ENCODE data around the gene CLIC1.
A peak's percentile ranks its signal among the peaks of the same experiment; 100 is the strongest.

CLIC1 gene

DNA sequence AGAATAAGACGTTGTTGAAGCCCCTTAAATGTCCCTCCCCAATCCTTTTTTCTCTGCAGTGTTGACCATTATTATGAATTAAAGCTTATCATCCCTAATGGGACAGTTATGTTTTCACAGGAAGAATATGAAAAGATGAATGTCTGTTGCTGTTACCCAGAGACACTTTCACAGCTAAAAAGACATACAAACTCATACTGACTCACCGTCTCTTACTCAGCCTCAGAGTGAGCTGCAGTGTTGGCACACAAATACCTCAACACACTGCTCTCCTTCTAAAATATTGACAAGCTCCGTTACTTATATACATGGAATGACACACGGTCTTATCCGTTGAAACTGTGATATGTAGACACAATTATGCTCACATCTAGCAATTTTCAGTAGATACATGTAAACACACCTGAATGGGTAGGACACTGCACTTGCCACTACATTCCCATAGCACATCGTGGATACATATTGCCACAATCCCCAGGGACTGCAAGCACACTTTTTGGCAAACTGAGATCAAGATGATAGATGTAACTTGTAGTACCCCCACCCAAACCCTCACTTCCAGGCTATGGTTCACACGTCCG, 16.5 kb upstream of the CLIC1 start:
- peaks cover 0 to 2% of the 10 kb centered on the region in 2 experiments for H3K4me1 ChIP-seq (ENCODE audit: control insufficient read depth in 1 of 2, insufficient read depth in 2 of 2, low read length in 2 of 2)
- DNase-seq = no peak
- no peak overlapping the region for H4K12ac ChIP-seq (ENCODE audit: low read depth, low read length)
- no peak overlapping the region for H3K27ac ChIP-seq (ENCODE audit: low read depth, low read length)
- H3K14ac ChIP-seq (ENCODE audit: low read length) = no peak overlapping the region
- no CpG with 5 or more reads among the region's 8 CpGs for WGBS (ENCODE audit: extremely low coverage, insufficient coverage, insufficient read length)
- no peak overlapping the region for H2BK12ac ChIP-seq (ENCODE audit: low read length)
- no peak overlapping the region for H3K9ac ChIP-seq (ENCODE audit: low read length)
- no peaks in the 10 kb centered on the region for H3K79me1 ChIP-seq (ENCODE audit: low read length)
- H3K9me3 ChIP-seq (ENCODE audit: insufficient read depth, low read depth, low read length) = no peaks in the 10 kb centered on the region
- H3K79me2 ChIP-seq (ENCODE audit: control insufficient read depth, insufficient read depth, low read length, poor library complexity) = no peaks in the 10 kb centered on the region
- no peak overlapping the region for H2AK5ac ChIP-seq (ENCODE audit: low read length)
- H3K18ac ChIP-seq (ENCODE audit: low read length) = no peak overlapping the region
- H3K23ac ChIP-seq (ENCODE audit: low read length) = no peak overlapping the region
- no peak overlapping the region for H3K4me3 ChIP-seq (ENCODE audit: low read depth, low read length)
- no peak overlapping the region for H3K4me2 ChIP-seq (ENCODE audit: low read length)
- H4K91ac ChIP-seq (ENCODE audit: low read depth, low read length) = no peak overlapping the region
- H3K4ac ChIP-seq (ENCODE audit: low read depth, low read length) = no peak overlapping the region
- H2AFZ ChIP-seq (ENCODE audit: insufficient read depth, low read length, poor library complexity) = no peak overlapping the region
- H4K8ac ChIP-seq (ENCODE audit: low read depth, low read length) = no peak overlapping the region
- no peak overlapping the region for H2BK5ac ChIP-seq (ENCODE audit: low read depth, low read length, poor library complexity)
- H2BK120ac ChIP-seq (ENCODE audit: insufficient read depth, low read length, poor library complexity) = no peak overlapping the region
- peaks cover 0 to 2% of the 10 kb centered on the region in 2 experiments for H3K36me3 ChIP-seq (ENCODE audit: control insufficient read depth in 1 of 2, insufficient read depth in 2 of 2, low read length in 2 of 2)
- H3K27me3 ChIP-seq (ENCODE audit: insufficient read depth, low read length) = no peaks in the 10 kb centered on the region

DNA sequence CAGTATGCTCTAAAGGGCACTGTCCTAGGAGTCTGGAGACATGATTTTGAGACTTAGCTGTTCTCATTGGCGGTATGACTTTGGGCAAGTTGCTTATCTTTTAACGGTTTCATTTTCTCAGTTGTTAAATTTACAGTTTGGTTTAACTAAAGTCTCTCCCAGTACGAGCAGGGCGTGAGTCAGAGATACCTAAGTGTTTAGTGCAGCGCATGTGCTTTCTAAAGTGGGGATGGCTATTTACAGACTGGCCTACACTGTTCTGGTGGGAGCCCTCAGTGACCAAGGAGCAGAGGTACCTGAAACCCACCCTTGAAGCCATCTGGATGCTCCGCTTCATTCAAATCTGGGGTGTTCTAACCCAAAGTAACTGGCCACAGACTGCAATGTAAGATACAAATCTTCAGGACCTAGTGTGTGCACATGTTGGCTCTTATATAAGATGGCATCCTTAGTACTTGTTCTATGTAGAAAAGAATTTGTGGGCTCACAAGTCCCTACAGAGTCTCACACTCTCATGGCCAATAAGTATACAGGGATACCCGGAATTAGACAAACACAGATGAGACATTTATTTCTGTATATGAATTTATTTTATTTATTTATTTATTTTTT, 14.2 kb upstream of the CLIC1 start:
- H2BK5ac ChIP-seq (ENCODE audit: low read depth, low read length, poor library complexity) = no peak overlapping the region
- no peak overlapping the region for H2AK5ac ChIP-seq (ENCODE audit: low read length)
- no peak for DNase-seq
- H3K4me2 ChIP-seq (ENCODE audit: low read length) = no peak overlapping the region
- no peak overlapping the region for H3K4ac ChIP-seq (ENCODE audit: low read depth, low read length)
- peaks cover 6 to 8% of the 10 kb centered on the region in 2 experiments for H3K4me1 ChIP-seq (ENCODE audit: control insufficient read depth in 1 of 2, insufficient read depth in 2 of 2, low read length in 2 of 2)
- H2BK12ac ChIP-seq (ENCODE audit: low read length) = no peak overlapping the region
- no peak overlapping the region for H3K23ac ChIP-seq (ENCODE audit: low read length)
- H2AFZ ChIP-seq (ENCODE audit: insufficient read depth, low read length, poor library complexity) = no peak overlapping the region
- H2BK120ac ChIP-seq (ENCODE audit: insufficient read depth, low read length, poor library complexity) = no peak overlapping the region
- peaks cover 0 to 2% of the 10 kb centered on the region in 2 experiments for H3K36me3 ChIP-seq (ENCODE audit: control insufficient read depth in 1 of 2, insufficient read depth in 2 of 2, low read length in 2 of 2)
- H4K8ac ChIP-seq (ENCODE audit: low read depth, low read length) = no peak overlapping the region
- no peak overlapping the region for H4K91ac ChIP-seq (ENCODE audit: low read depth, low read length)
- no peak overlapping the region for H3K27ac ChIP-seq (ENCODE audit: low read depth, low read length)
- no peak overlapping the region for H4K12ac ChIP-seq (ENCODE audit: low read depth, low read length)
- H3K79me1 ChIP-seq (ENCODE audit: low read length) = no peaks in the 10 kb centered on the region
- no peaks in the 10 kb centered on the region for H3K79me2 ChIP-seq (ENCODE audit: control insufficient read depth, insufficient read depth, low read length, poor library complexity)
- H3K4me3 ChIP-seq (ENCODE audit: low read depth, low read length) = no peak overlapping the region
- no peak overlapping the region for H3K18ac ChIP-seq (ENCODE audit: low read length)
- H3K27me3 ChIP-seq (ENCODE audit: insufficient read depth, low read length) = no peaks in the 10 kb centered on the region
- no CpG with 5 or more reads among the region's 7 CpGs for WGBS (ENCODE audit: extremely low coverage, insufficient coverage, insufficient read length)
- no peak overlapping the region for H3K14ac ChIP-seq (ENCODE audit: low read length)
- H3K9me3 ChIP-seq (ENCODE audit: insufficient read depth, low read depth, low read length) = no peaks in the 10 kb centered on the region
- H3K9ac ChIP-seq (ENCODE audit: low read length) = no peak overlapping the region

DNA sequence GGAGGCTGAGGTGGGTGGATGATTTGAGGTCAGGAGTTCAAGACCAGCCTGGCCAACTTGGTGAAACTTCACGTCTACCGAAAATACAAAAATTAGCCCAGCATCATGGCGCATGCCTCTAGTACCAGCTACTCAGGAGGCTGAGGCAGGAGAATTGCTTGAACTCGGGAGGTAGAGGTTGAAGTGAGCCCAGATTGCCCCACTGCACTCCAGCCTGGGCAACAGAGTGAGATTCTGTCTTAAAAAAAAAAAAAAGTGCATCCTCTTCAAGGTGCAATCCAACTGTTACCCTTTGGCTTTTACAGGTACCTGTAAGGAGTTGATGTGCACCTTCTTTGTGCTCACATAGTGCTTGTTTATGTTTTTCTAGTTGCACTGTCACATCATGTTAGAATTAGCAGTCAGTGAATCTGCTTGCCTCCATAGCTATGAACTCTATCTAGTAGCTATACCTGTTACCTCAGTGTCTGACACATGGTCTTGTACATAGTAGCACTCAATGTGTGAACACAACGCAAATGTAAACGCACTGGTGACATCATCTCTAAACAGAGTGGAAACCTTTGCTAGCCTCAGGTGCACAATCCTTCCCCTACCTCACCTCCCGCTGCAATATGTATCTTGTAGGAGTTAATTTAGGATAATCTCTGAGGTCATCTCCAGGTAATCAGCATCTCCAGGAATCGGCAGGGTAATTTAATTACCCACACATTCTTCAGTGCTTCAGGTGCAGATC, 13.1 kb upstream of the CLIC1 start:
- H3K36me3 ChIP-seq (ENCODE audit: control insufficient read depth in 1 of 2, insufficient read depth in 2 of 2, low read length in 2 of 2) = peaks cover 0 to 2% of the 10 kb centered on the region in 2 experiments
- no peak overlapping the region for H4K91ac ChIP-seq (ENCODE audit: low read depth, low read length)
- H2BK120ac ChIP-seq (ENCODE audit: insufficient read depth, low read length, poor library complexity) = no peak overlapping the region
- H3K14ac ChIP-seq (ENCODE audit: low read length) = no peak overlapping the region
- no peak overlapping the region for H2AK5ac ChIP-seq (ENCODE audit: low read length)
- no peak overlapping the region for H3K27ac ChIP-seq (ENCODE audit: low read depth, low read length)
- H2AFZ ChIP-seq (ENCODE audit: insufficient read depth, low read length, poor library complexity) = no peak overlapping the region
- H3K23ac ChIP-seq (ENCODE audit: low read length) = peak overlapping the region; percentile 55
- WGBS (ENCODE audit: extremely low coverage, insufficient coverage, insufficient read length) = no CpG with 5 or more reads among the region's 8 CpGs
- no peak overlapping the region for H3K9ac ChIP-seq (ENCODE audit: low read length)
- no peak overlapping the region for H4K8ac ChIP-seq (ENCODE audit: low read depth, low read length)
- H3K4ac ChIP-seq (ENCODE audit: low read depth, low read length) = no peak overlapping the region
- no peak overlapping the region for H3K18ac ChIP-seq (ENCODE audit: low read length)
- no peak overlapping the region for H2BK12ac ChIP-seq (ENCODE audit: low read length)
- no peak for DNase-seq
- no peaks in the 10 kb centered on the region for H3K9me3 ChIP-seq (ENCODE audit: insufficient read depth, low read depth, low read length)
- H3K79me1 ChIP-seq (ENCODE audit: low read length) = no peaks in the 10 kb centered on the region
- no peak overlapping the region for H4K12ac ChIP-seq (ENCODE audit: low read depth, low read length)
- no peaks in the 10 kb centered on the region for H3K27me3 ChIP-seq (ENCODE audit: insufficient read depth, low read length)
- H3K4me2 ChIP-seq (ENCODE audit: low read length) = no peak overlapping the region
- peaks cover 6 to 8% of the 10 kb centered on the region in 2 experiments for H3K4me1 ChIP-seq (ENCODE audit: control insufficient read depth in 1 of 2, insufficient read depth in 2 of 2, low read length in 2 of 2)
- H3K4me3 ChIP-seq (ENCODE audit: low read depth, low read length) = no peak overlapping the region
- no peaks in the 10 kb centered on the region for H3K79me2 ChIP-seq (ENCODE audit: control insufficient read depth, insufficient read depth, low read length, poor library complexity)
- H2BK5ac ChIP-seq (ENCODE audit: low read depth, low read length, poor library complexity) = no peak overlapping the region

DNA sequence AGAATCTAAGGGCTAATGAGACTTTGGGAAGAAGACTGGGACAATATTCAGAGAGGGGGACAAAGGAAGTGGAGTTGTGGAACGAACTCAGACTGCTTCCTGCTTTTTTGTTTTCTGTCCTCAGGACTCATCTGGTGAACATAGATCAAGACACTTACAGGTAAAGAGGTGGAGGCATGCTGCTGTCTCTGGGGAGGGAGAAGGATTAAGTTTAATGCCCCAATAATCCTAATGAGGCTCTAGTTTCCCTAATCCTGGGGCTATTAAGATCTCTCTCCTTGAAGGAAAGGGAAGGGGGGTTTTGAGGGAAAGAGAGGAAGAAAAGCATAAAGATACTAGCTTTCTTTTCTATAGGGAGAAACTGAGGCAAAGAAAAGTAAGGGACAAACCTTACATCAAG, 8.1 kb upstream of the CLIC1 start:
- no peak overlapping the region for H3K27ac ChIP-seq (ENCODE audit: low read depth, low read length)
- H3K4ac ChIP-seq (ENCODE audit: low read depth, low read length) = no peak overlapping the region
- H2BK120ac ChIP-seq (ENCODE audit: insufficient read depth, low read length, poor library complexity) = no peak overlapping the region
- no peak overlapping the region for H3K18ac ChIP-seq (ENCODE audit: low read length)
- H2BK12ac ChIP-seq (ENCODE audit: low read length) = peak overlapping the region; percentile 45
- H2AFZ ChIP-seq (ENCODE audit: insufficient read depth, low read length, poor library complexity) = no peak overlapping the region
- peaks cover 12 to 15% of the 10 kb centered on the region in 2 experiments for H3K4me1 ChIP-seq (ENCODE audit: control insufficient read depth in 1 of 2, insufficient read depth in 2 of 2, low read length in 2 of 2)
- H2BK5ac ChIP-seq (ENCODE audit: low read depth, low read length, poor library complexity) = no peak overlapping the region
- DNase-seq = no peak
- no peak overlapping the region for H4K12ac ChIP-seq (ENCODE audit: low read depth, low read length)
- H4K91ac ChIP-seq (ENCODE audit: low read depth, low read length) = peak overlapping the region; percentile 31
- H3K27me3 ChIP-seq (ENCODE audit: insufficient read depth, low read length) = no peaks in the 10 kb centered on the region
- peaks cover 4% of the 10 kb centered on the region for H3K79me2 ChIP-seq (ENCODE audit: control insufficient read depth, insufficient read depth, low read length, poor library complexity)
- H3K79me1 ChIP-seq (ENCODE audit: low read length) = peaks cover 5% of the 10 kb centered on the region
- no peak overlapping the region for H3K9ac ChIP-seq (ENCODE audit: low read length)
- H3K9me3 ChIP-seq (ENCODE audit: insufficient read depth, low read depth, low read length) = no peaks in the 10 kb centered on the region
- H4K8ac ChIP-seq (ENCODE audit: low read depth, low read length) = no peak overlapping the region
- no peak overlapping the region for H3K4me2 ChIP-seq (ENCODE audit: low read length)
- H2AK5ac ChIP-seq (ENCODE audit: low read length) = no peak overlapping the region
- no peak overlapping the region for H3K4me3 ChIP-seq (ENCODE audit: low read depth, low read length)
- H3K23ac ChIP-seq (ENCODE audit: low read length) = no peak overlapping the region
- H3K36me3 ChIP-seq (ENCODE audit: control insufficient read depth in 1 of 2, insufficient read depth in 2 of 2, low read length in 2 of 2) = peaks cover 0 to 5% of the 10 kb centered on the region in 2 experiments
- no peak overlapping the region for H3K14ac ChIP-seq (ENCODE audit: low read length)
- no CpG with 5 or more reads among the region's 1 CpG for WGBS (ENCODE audit: extremely low coverage, insufficient coverage, insufficient read length)

All from trophoblast cell (in vitro differentiated cells and primary cell).